CD4-positive, alpha-beta T cell treated with Interferon gamma for 1 hour (primary cell): ENCODE data around the gene ACSF3.
"Not testable (repeated sequence)": the region's sequence is repeated elsewhere in the genome, so short reads cannot be mapped to it uniquely, and the experiment has no call there.

ENCODE experiments used
- DNase-seq: peaks from one replicate; pipeline ENCODE4 v3.0.0-alpha.2; 2020

The ACSF3 gene

DNA sequence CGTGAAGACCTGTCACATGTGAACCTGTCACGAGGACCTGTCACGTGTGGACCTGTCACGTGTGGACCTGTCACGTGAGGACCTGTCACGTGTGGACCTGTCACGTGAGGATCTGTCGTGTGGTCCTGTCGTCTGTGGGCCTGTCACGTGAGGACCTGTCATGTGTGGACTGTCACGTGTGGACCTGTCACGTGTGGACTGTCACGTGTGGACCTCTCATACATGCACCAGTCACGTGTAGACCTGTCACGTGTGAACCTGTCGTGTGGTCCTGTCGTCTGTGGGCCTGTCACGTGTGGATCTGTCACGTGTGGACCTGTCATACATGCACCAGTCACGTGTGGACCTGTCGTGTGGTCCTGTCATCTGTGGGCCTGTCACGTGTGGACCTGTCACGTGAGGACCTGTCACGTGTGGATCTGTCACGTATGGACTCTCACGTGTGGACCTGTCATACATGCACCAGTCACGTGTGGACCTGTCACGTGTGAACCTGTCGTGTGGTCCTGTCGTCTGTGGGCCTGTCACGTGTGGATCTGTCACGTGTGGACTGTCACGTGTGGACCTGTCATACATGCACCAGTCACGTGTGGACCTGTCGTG, 19.5 kb upstream of the ACSF3 start:
- not testable (repeated sequence) for DNase-seq

DNA sequence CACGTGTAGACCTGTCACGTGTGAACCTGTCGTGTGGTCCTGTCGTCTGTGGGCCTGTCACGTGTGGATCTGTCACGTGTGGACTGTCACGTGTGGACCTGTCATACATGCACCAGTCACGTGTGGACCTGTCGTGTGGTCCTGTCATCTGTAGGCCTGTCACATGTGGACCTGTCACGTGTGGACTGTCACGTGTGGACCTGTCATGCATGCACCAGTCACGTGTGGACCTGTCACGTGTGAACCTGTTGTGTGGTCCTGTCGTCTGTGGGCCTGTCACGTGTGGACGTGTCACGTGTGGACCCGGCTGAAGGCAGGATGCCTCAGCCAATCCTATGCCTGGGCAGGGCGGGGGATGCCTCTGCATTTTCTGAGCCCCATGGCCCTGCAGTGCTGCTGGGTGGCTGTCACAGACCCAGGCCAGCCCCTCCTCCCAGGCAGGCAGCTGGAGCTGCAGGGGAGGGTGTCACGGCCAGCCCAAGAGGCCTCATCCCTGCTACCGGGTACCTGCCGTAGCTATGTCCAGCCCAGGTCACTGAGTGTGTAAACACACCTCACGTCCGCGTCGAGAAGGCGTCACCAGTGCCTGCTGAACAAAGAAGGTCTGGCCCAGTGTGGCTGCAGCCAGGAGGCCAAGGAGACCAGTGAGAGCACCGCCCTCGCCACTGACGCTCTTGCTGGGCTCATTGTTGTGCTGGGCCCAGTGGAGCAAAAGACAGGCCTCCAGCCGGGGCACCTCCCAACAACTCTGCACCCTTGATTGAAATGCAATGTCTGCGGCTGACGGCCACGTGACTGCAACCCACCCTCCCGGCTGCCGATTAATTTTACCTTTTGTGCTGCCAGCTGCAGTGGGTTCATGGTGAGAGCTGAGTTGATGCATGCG, 18.6 kb upstream of the ACSF3 start:
- no peak for DNase-seq

DNA sequence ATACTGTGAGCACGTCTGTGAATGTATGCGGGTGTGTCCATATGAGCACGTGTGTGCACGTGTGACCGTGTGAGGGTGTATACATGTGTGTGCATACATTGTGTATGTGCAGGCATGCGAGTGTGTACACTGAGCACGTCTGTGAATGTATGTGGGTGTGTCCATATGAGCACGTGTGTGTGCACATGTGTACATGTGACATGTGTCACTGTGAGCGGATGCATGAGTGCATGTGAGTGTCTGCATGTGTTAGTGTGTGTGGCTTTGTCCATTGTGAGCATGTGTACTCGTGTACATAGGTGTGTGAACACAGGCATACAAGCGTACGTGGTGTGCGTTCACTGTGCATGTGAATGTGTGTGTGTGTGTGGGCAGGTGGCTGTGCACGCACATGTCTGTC, 17.5 kb upstream of the ACSF3 start:
- DNase-seq = no peak

DNA sequence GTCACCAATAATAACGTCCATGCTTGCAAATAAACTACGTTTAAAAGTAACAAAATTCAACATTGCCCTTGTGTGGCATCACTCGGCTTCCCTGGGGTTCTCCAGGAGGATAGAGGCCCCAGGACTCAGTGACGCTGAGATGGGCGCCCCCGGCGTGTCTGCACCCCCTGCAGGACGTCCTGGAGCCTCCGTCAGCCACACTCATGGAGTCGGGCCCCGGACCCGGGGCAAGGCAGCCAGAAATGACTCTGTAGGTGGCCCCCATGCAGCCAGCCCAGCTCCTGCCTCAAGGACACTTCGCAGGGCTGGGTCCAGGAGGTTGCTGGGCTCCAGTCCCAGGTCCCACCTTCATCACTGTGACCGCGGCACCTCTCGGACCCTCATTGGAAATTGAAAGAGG, 16.6 kb upstream of the ACSF3 start:
- no peak for DNase-seq

DNA sequence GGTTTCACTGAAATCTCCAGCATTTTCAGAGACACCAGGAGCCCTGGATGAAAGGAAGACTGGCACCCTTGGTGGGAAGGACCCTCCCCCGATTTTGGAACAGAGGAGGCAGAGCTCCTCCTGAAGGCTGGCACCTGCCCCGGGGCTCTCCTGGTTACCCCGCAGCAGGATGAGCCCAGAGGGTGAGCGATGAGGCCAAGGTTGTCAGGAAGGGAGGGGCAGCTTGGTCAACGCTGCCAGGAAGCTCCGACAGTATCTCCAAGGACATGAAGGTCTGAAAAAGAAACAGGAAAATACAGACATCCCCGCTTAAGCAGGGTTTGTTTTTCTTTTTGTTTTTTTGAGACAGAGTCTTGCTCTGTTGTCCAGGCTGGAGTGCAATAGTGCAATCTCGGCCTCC, 15.5 kb upstream of the ACSF3 start:
- DNase-seq = no peak

DNA sequence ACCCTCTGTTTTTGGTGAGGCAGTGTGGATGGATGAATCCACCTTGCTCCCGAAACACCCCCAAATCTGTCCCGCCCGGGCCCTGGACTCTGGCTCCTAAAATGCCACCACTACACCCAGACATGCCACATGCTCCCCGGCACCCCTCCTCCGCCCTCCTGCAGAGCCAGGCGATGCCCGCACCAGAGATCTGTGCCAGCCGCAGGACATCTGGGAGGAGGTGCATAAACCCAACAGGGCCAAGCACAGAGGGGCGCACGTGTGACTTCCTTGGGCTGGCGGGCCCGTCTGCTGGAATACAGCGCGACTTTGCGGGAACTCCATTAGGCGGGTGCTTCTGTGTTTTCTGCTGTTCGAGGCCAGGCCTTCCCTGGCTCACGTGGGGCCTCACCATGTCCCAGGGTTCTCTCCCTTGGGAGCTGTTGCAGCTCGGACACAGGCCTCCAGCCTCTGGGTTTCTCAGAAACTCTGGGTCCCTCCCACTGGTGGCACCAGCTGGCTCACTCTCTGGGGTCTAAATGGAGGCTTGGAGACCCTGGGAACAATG, 14.1 kb upstream of the ACSF3 start:
- DNase-seq = no peak

DNA sequence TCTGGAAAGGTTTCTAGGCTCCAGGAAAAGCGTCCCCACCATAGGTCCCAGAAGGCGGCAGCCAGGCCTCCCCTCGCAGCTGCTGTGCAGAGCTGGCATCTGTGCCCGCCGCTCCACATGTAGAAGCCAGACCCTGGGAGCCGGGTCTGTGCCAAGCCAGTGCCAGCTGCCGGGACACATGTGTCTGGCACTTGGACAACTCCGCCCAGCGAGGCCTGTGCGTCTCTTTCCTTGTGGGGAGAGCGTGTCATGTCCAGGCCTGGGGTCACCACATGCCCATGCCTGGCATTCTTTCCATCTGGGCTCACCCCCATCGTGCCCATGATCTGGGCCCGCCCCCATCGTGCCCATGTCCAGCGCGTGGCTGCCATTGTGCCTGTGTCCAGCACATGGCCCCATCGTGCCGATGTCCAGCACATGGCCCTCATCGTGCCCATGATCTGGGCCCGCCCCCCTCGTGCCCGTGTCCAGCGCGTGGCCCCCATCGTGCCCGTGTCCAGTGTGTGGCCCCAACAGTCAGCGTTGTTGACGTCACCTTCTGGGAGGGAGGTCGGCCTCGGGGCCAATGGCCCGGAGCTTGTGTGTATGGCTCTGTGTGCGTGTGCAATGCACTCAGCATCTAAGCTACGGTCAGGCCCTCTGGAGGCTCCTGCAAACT, 13.3 kb upstream of the ACSF3 start:
- DNase-seq = no peak

DNA sequence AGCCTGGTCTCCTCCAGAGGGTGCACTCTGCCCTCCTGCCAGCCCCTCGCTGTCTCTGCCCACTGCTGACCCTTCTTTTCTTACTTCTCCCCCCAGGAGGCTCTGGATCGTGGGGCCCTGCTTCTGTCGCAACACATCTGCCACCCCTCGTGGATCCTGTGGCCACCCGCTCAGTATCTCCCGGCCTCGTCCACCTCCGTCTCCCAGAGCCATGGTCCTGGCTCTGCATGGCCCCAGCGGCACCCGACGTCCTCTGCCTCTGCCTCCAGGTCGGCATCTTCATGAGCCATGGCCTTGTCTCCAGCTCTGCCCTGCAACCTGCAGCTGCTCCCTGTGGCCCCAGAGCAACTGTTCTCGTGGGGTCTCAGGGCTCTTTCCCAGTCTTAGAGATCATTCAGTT, 12.1 kb upstream of the ACSF3 start:
- no peak for DNase-seq

DNA sequence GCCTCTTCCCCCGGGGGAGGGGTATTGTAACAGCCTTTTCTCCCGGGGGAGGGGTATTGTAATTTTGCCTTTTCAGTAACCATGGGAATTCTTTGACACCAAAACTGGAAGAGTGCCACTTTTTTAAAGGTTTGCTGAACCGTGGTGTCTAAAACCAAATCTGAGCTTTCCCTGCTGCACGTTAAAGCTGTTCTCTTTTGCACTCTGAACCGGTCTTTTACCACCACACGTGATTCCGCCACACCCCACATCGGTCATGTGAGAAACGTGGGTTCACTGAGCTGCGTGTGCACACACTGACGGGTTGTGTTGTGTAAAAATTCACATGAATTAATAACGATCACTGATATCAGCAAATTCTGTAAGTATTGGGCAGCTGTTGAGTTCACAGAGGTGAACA, 9.2 kb upstream of the ACSF3 start:
- no peak for DNase-seq

DNA sequence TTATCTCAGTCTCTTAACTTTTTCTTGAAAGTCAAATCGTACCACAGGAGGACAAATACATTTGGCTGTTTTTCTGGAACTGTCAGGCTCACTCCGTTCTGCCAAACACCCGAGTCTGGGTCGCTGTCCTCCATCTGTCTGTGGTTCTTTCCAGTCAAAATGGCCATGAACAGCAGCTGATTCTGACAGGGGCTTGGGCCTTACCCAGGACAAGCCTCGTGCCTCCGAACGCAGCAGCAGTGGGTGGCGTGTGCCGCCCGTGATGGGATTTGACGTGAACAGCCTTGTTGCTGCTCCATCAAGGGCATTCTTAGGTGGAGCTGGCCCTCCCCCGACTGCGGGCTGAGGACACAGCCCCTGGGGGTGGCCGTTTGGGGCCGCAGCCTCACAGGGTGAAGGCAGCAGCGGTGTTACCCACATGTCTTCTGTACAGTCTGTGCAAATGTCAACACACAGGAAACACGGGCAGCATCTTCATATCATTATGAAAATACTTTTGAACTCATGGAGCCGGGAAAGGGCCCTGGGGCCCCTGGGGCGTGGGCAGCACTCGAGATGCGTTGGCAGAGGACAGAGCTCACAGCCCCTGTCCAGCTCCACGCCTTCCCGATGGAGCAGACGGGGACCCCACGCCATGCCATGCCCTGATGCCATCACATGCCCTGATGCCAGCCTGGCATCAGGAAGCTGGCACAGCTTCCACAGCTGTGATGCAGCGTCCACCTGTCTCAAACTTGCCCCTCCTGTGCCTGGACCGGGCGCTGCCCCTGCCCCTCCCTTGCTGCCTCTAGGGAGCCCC, 8.6 kb upstream of the ACSF3 start:
- DNase-seq = no peak

DNA sequence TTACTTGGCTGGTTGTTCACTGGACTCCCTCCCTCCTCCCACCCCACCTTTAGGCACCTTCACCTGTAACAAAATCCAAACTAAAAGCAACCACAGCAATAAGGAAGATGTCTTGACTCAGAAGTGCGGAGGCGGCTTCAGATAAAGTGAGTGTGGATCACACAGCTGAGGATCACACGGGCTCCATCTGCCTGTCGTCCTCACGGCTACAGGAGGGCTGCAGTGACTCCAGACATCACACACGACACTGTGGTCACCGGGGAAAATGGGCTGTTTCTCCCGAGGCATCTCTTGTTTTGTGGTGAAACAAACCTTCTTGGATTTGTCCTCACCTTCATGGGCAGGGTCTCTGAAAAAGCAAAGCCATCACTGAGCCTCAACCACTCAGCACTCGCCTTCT, 7.9 kb upstream of the ACSF3 start:
- no peak for DNase-seq

DNA sequence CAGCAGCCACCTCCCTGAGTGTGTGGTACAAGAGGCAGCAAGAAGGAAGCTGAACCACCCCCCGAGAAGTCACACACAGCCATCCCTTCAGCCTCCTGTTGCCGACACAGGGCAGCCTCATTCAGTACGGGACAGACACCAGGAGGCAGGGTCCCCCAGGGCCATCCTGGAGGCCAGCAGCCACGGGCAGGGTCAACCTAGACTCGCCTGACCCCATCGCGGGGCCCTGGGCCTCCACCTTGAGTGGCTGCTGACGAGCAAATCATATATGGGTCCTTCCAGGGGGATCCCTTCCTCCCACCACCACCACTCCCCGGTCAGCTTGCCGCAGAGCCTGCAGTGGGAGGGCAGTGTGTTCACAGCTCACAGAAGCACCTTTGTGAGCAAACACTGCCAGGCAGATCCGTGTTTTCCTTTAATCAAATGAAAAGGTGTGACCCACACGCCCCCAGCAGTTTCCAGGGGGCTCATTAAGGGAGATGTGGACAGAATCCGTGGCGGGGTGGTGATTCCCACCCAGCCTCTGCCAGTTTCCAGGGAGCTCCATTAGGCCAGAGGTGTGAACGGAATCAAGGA, 5.6 kb upstream of the ACSF3 start:
- no peak for DNase-seq

DNA sequence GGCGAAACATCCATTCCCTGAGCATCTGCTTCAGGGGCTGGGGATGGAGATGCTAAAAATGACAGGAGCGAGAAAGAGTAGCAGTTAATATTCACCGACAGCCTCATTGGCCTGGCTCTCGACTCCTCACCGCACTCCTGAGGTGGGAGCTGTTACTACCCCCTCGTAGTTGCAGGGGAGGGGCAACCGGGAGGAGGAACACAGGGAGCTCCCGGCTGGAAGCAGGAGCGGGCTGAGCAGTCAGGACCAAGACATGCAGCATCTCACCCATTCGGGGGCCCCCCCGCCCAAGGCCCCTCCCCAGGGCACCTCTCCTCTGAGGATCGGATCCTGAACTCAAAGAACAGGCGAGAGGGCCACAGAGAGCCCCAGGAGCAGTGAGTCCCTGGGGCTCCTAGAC, 4.5 kb upstream of the ACSF3 start:
- no peak for DNase-seq

DNA sequence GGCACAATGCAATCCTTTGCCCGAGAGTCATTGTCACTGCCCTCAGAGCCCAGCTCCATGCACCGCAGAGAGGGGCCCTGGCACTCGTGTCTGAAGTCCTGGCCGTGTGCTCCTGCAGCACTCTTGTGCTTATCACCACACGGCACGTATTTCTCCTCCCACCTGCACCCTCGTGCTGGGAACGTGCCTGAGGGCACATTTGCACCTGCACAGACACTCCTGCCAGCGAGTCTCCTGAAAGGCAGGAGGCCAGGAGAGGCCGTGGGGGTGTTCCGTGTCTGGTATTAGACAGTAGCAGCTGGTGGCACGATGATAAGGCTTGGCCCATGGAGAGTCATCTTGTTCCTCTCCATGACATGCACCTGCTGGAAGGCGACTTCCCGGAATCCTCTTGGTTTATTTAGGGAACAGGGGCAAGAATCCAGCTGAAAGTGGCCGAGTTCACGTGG, 3.4 kb upstream of the ACSF3 start:
- DNase-seq = no peak

DNA sequence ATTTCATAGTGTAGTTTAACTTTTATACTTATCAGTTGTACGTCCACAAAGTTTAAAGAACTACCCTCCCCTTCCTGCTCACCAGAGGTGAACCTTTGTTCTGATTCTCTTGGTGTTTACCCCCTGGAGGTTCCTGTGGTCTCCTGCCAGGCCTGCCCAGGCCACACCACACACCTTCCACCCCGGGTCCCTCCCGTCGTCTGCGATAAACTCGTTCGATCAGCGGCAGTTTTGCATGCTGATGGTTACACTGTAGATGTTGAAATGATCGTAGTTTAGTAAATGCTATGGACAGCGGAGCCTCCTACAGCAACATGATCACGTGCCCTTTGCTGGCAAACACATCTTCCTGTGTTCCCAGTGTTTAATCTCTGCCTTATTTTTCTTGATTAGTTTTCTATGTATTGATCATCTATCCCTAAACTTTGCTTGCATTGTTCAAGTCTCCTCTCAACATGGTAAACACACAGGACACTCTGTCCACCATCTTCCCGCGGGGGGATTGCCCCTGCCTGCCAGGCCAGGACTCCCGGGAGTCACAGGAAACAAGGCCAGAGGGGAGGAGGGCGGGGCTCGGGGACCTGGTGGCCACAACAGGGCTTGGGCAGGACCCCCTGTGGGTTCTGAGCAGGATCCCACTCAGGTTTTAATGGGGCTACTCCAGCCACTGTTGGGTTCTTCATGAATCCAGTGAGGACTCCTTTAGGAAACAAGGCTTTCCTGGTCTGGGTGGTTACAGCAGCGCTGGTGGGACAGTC, 2.8 kb upstream of the ACSF3 start:
- no peak for DNase-seq

DNA sequence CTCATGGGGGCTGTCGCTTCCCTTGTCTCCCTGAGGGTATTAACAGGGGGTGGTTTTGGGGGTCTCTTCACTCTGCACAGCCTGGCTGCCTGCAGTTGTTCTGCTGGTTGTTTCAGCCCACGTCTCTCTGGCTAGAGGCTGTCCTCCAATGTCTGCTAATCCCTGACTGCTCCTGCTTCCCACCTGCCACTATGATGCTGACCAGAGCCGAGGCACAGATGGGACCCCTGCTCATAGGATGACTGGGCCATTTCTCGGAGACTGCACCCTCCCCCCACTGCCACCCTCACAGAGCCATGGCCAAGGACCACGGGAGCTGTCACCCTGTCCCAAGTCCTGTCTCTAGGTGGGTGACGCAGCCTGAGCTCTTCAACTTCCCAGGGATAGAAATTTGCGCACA, 1.6 kb upstream of the ACSF3 start:
- no peak for DNase-seq

DNA sequence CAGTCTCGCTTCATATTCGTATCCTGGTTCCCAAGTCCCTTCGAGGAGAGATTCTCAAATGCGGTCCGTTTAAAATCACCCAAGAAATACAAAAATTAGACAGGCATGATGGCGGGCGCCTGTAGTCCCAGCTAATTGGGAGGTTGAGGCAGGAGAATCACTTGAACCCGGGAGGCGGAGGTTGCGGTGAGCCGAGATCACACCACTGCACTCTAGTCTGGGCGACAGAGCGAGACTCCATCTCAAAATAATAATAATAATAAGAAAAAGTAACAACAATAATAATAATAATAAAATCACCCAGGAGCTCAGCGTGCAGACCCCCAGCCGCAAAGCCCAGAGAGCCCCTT, 425 bp upstream of the ACSF3 start:
- not testable (repeated sequence) for DNase-seq

DNA sequence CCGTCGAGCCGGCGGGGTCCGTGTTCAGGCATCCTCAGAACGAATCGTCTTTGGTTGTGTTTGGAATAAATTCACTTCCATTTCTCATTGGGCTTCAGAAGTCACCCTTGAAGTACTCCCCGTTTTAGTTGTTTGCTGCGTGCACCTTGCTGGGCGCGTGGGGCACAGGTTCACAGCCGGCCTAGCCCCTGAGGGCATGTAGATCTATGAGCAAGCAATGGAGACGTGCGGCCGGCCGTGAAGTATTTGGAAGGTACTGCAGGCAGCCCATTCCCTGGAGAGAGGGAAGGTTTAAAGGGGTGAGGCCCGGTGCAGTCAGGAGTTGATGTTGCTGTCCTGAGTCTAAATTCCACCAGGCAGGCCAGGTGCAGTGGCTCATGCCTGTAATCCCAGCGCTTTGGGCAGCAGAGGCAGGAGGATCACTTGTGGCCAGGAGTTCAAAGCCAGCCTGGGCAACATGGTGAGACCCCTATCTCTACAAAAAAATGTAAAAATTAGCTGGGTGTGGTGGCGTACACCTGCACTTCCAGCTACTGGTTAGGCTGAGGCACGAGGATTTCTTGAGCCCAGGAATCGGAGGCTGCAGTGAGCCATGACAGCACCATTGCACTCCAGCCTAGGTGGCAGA, 714 bp downstream of the ACSF3 start:
- no peak for DNase-seq

DNA sequence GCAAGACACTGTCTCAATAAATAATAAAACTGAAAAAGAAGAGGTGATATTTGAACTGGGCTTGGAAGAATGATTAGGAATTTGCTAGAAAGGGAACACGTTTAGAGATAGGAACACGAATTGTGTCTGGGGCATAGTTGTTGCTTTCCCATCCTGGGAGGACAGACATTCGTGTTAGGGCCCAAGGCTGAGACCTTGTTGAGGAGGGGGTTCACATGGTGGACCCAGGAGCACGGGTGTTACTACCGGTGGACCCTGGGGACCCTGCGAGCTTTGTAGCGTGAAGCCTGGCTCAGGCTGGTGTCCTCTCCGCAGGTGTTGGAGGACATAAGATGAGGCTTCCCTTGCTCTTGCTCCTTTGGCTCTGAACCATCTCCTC, 1.2 kb downstream of the ACSF3 start:
- DNase-seq = no peak

DNA sequence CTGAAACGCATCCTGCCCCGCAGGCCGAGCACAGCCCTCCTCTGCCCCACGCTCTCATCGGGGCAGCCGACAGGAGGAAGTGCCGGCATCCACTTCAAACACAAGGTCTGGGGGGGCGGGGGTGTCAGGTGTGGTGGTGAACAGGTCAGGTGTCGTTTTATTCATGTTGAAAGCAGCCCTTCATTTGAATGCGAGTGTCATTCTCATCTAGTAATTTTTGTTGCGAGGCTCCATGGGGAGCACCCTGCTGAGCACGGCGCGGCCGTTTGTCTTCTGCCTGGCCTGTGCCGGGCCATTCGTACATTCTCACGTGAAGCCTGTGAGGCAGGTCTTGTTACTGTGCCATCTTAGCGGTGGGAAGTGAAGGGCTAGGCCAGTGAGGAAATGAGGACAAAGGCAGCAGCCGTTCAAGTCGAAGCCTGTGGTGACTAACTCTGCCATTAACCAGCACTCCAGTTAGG, 1.9 kb downstream of the ACSF3 start:
- no peak for DNase-seq

DNA sequence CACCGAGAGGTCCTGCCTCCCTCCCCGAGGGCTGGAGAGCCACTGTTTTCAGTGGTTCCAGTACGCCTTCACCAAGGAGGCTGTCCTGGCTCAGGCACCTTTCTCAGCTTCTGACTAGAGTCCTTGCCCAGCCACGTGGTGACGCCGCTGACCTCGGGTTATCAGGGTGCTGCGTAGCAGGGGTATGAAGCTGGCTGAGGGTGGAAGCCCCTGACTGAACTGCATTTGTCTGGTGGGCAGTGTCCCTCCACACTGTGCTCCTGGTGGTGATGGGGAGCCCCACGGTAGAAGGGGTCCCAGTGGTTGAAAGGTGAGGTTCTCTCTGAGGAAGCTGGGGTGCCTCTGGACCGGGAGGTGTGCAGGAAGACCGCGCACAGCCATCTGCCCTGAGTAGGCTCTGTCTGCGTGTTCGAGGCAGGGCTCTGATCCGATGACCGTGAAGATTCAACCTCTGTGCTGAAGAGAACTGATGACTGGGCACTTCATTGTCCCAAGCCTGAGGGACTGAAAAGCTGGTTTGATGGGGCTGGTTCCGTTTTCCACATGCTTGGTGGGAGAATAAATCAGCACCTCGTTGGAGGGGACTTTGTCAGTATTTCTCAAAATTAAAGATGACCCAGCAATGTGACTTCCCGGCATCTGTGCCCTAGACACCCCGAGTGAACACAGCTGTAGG, 2.5 kb downstream of the ACSF3 start:
- no peak for DNase-seq
